ENCODE data around the gene DDX56.
A peak's percentile ranks its signal among the peaks of the same experiment; 100 is the strongest.
"Not testable (repeated sequence)": the region's sequence is repeated elsewhere in the genome, so short reads cannot be mapped to it uniquely, and the experiment has no call there.

Gene DDX56

GRCh38 chr7:44573464-44574286, at the start of gene DDX56:
DDX56 (minus strand) TSS chr7:44573908; CDS start chr7:44573895, 13 bp downstream.
- DNase-seq (ENCODE audit: low read depth), result peak; percentile 93

- no peak for DNase-seq (ENCODE audit: low read depth)
Observed at GRCh38 chr7:44622342-44623151, 48.8 kb upstream of the DDX56 start.

- DNase-seq (ENCODE audit: low read depth), result no peak
Observed at GRCh38 chr7:44621750-44622103, 48.0 kb upstream of the DDX56 start.

- peak; percentile 63 for DNase-seq (ENCODE audit: low read depth)
Observed at GRCh38 chr7:44621034-44621749, 47.5 kb upstream of the DDX56 start.

GRCh38 chr7:44618753-44619152, 45.0 kb upstream of the DDX56 start:
- no peak for DNase-seq (ENCODE audit: low read depth)

- no peak for DNase-seq (ENCODE audit: low read depth)
Observed at GRCh38 chr7:44618045-44618444, 44.3 kb upstream of the DDX56 start.

- DNase-seq (ENCODE audit: low read depth), result no peak
Observed at GRCh38 chr7:44617225-44617890, 43.6 kb upstream of the DDX56 start.

- no peak for DNase-seq (ENCODE audit: low read depth)
Observed at GRCh38 chr7:44616545-44616944, 42.8 kb upstream of the DDX56 start.

- DNase-seq (ENCODE audit: low read depth), result no peak
Observed at GRCh38 chr7:44615793-44616192, 42.1 kb upstream of the DDX56 start.

GRCh38 chr7:44615149-44615611, 41.5 kb upstream of the DDX56 start:
- DNase-seq (ENCODE audit: low read depth), result no peak

GRCh38 chr7:44609829-44610228, 36.1 kb upstream of the DDX56 start:
- no peak for DNase-seq (ENCODE audit: low read depth)

- peak; percentile 59 for DNase-seq (ENCODE audit: low read depth)
Observed at GRCh38 chr7:44608916-44609648, 35.4 kb upstream of the DDX56 start.

GRCh38 chr7:44607141-44608068, 33.7 kb upstream of the DDX56 start:
- no peak for DNase-seq (ENCODE audit: low read depth)

GRCh38 chr7:44606341-44607140, 32.8 kb upstream of the DDX56 start, which contains the start of gene OGDH:
OGDH (plus strand) TSS chr7:44606627; CDS start chr7:44624344, 17,717 bp downstream.
- DNase-seq (ENCODE audit: low read depth), result peak; percentile 98

- DNase-seq (ENCODE audit: low read depth), result no peak
Observed at GRCh38 chr7:44604941-44605340, 31.2 kb upstream of the DDX56 start.

GRCh38 chr7:44603193-44603592, 29.5 kb upstream of the DDX56 start:
- DNase-seq (ENCODE audit: low read depth), result no peak

GRCh38 chr7:44602576-44602910, 28.8 kb upstream of the DDX56 start:
- no peak for DNase-seq (ENCODE audit: low read depth)

- DNase-seq (ENCODE audit: low read depth), result no peak
Observed at GRCh38 chr7:44599222-44599621, 25.5 kb upstream of the DDX56 start.

GRCh38 chr7:44597181-44597580, 23.5 kb upstream of the DDX56 start:
- not testable (repeated sequence) for DNase-seq (ENCODE audit: low read depth)
